Globus pallidus (tissue), 1 donor: ENCODE measurements around the gene SYNGR3.

Source experiments
- DNase-seq: peaks from one replicate; pipeline ENCODE4 v3.0.0-alpha.2; 2015; ENCODE audit warnings: low spot score

Gene SYNGR3

DNA sequence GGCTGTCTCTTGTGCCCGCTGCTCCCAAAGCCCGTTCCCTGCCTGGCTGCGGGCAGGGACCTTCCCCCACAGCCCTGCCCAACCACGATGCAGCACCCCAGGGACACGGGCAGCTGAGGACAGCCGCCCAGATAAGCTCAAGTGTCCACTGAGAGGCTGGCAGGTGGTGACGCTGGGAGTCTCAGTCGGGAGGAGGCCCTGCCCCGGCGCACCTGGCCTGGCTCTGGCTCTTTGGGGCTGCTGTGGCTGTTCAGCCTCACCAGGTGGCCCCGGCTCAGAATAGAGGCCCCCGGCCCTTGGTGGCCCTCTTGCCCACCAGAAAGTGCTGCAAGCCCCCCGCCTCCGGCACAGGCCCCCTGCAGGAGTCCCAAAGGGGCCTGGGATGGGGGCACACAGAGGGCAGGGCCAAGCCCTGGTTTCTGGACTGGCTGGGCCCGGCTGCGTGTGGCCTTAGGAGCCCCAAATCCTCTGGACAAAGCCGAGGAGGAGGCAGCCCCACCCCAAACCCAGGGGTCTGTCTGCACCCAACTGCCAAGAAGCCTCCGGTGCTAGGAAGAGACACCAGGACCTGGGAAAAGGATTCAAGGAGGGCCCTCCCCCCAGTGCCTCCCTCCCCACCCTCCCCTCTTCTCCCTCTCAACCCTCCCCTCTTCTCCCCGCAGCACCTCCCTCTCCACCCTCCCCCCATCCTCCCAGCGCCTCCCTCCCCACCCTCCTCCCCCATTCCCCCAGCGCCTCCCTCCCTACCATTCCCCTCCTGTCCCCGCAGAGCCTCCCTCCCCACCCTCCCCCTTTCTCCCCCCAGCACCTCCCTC is 52.6 kb downstream of the SYNGR3 start:
- no peak for DNase-seq

DNA sequence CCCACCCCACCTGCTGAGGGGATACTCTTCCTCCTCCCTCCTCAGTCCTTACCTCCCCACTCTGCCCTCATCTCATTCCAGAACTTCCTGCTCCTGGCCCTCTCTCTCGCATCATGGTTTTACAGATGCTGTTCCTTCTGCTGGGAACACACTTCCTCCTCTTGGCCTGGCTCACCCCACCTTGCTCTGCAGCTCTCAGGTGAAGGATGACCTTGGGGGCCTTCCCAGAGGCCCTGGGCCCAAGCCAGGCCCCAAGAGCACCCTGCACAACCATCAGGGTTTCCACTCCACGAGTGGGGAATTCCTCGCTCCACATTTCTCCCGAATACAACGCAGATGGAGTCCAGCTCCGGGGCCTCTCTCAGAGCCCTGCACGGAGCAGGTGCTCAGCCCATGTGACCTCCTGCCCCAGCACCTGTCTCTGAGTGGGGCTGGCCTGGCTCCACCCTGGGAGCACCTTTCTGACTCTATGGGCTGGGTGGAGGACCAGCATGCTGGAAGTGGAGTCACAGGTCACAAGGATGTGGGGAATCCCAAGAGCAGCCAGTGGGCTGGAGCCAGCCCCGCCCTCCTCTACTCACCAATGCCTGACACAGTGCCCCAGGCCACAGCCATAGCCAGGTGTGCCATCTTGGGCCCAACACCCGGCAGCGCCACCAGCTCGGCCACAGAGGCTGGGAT is 53.4 kb downstream of the SYNGR3 start:
- DNase-seq: no peak
